K562 (cell line): ENCODE data around the gene WDR19. TPM values are rescaled to one million over a fixed set of nuclear protein-coding genes. Genes with fewer than 3 reads are reported as not detected.

ENCODE experiments used
- BCOR ChIP-seq: fragments of 450-650 bp; IDR thresholded peaks from 2 replicates; pipeline ENCODE4 v1.6.1; 2016
- BHLHE40 ChIP-seq: IDR thresholded peaks from 2 replicates; pipeline ENCODE4 v1.6.1; 2011; ENCODE audit warnings: low read length, improper control_type of control experiment
- DPF2 ChIP-seq: fragments of 450-650 bp; IDR thresholded peaks from 2 replicates; pipeline ENCODE4 v1.6.1; 2016
- FOSL1 ChIP-seq: fragments of 200-800 bp; sonication (Bioruptor generic); conservative IDR thresholded peaks from 2 replicates; pipeline ENCODE4 v1.6.1; 2016; ENCODE audit warnings: missing genetic modification characterization, missing compliant biosample characterization
- FOXA3 ChIP-seq, 2 experiments: fragments of 450-650 bp in 1 of 2; sonication (generic) in 1 of 2; formaldehyde crosslinking; IDR thresholded peaks in 1 of 2; conservative IDR thresholded peaks in 1 of 2; 2 replicates each; pipeline versions ENCODE4 v1.4.0 to v1.8.0; 2020 to 2022; ENCODE audit warnings: mild to moderate bottlenecking in 2 of 2, missing genetic modification reagents in 1 of 2
- MBD2 ChIP-seq: sonication (generic); IDR thresholded peaks from 2 replicates; pipeline ENCODE4 v1.6.1; 2016; ENCODE audit warnings: low read depth, borderline replicate concordance
- MEIS2 ChIP-seq: fragments of 450-650 bp; IDR thresholded peaks from 2 replicates; pipeline ENCODE4 v1.6.1; 2014; ENCODE audit warnings: mild to moderate bottlenecking; ENCODE audit not compliant: partially characterized antibody
- MGA ChIP-seq: fragments of 450-650 bp; IDR thresholded peaks from 2 replicates; pipeline ENCODE4 v1.6.1; 2016; ENCODE audit warnings: mild to moderate bottlenecking, moderate library complexity
- SMARCC2 ChIP-seq: fragments of 450-650 bp; IDR thresholded peaks from 2 replicates; pipeline ENCODE4 v1.6.1; 2017; ENCODE audit warnings: antibody characterized with exemption, moderate library complexity, mild to moderate bottlenecking, low read depth
- TEAD4 ChIP-seq, 2 experiments: sonication (generic) in 1 of 2; formaldehyde crosslinking in 1 of 2; IDR thresholded peaks; 2 replicates each; pipeline versions ENCODE4 v1.6.1 to v1.8.0; 2012 to 2022; ENCODE audit warnings: borderline replicate concordance in 1 of 2, inconsistent platforms in 1 of 2, low read length in 1 of 2, mild to moderate bottlenecking in 1 of 2, missing genetic modification reagents in 1 of 2
- ZBTB7A ChIP-seq: IDR thresholded peaks from 2 replicates; pipeline ENCODE4 v1.6.1; 2011; ENCODE audit warnings: low read depth, mild to moderate bottlenecking, low read length, moderate library complexity, borderline replicate concordance; ENCODE audit not compliant: control insufficient read depth
- polyA plus RNA-seq, 8 experiments: library from polyadenylated mRNA; depleted of rRNA in 4 of 8; stranded (reverse) in 5 of 8; unstranded in 3 of 8; fragments of >200 nt; fragmentation: Nextera tagmentation in 2 of 8; fragmentation: Illumina TruSeq in 1 of 8; extraction: Ambion mirVana in 2 of 8; extraction: Trizol in 1 of 8; gene quantifications; 2 replicates each; pipeline versions ENCODE4 v1.2.1 to v1.2.3, GENCODE V29; 2011 to 2014; ENCODE audit warnings: inconsistent platforms in 1 of 8, missing spikeins in 1 of 8
- total RNA-seq, 7 experiments: library from RNA; depleted of rRNA in 6 of 7; stranded (reverse); fragments of >200 nt in 6 of 7; fragmentation: Illumina TruSeq in 2 of 7; extraction: Trizol in 2 of 7; gene quantifications; 2 replicates each; pipeline versions ENCODE4 v1.2.1 to v1.2.3, GENCODE V29; 2011 to 2021; ENCODE audit warnings: low replicate concordance in 1 of 7
- TF ChIP-seq, protein P1 (sequence below), 3 experiments: IDR thresholded peaks in 2 of 3; conservative IDR thresholded peaks in 1 of 3; 2 replicates each; pipeline ENCODE4 v1.5.1; 2011 to 2012; ENCODE audit warnings: low read length in 3 of 3, mild to moderate bottlenecking in 3 of 3, control low read depth in 2 of 3, improper control_type of control experiment in 1 of 3, inconsistent platforms in 1 of 3, low read depth in 1 of 3, mixed read lengths in 1 of 3, moderate library complexity in 1 of 3; ENCODE audit not compliant: insufficient read depth in 2 of 3

WDR19 gene
- total and polyA plus RNA-seq, 9 of the 15 experiments (the other 6 are each of a cell fraction or from before 2014, with no cell fraction given): 6.8 to 37.6 (median 11.2) TPM

- peak; percentile 82 for TF ChIP-seq MGA
- TF ChIP-seq TEAD4 (IDR thresholded peaks at IDR 0.05; ENCODE audit: low read length): peak; percentile 17; the same call in 1 of the 2 replicates
- TF ChIP-seq TEAD4 (CRISPR knock-in tag; IDR thresholded peaks at IDR 0.05; ENCODE audit: borderline replicate concordance): no peak
- peak; percentile 52 for TF ChIP-seq BHLHE40
- TF ChIP-seq SMARCC2: peak; percentile 24; the same call in 1 of the 2 replicates
- TF ChIP-seq FOSL1 (tag): peak; percentile 81
- TF ChIP-seq, protein P1, sequence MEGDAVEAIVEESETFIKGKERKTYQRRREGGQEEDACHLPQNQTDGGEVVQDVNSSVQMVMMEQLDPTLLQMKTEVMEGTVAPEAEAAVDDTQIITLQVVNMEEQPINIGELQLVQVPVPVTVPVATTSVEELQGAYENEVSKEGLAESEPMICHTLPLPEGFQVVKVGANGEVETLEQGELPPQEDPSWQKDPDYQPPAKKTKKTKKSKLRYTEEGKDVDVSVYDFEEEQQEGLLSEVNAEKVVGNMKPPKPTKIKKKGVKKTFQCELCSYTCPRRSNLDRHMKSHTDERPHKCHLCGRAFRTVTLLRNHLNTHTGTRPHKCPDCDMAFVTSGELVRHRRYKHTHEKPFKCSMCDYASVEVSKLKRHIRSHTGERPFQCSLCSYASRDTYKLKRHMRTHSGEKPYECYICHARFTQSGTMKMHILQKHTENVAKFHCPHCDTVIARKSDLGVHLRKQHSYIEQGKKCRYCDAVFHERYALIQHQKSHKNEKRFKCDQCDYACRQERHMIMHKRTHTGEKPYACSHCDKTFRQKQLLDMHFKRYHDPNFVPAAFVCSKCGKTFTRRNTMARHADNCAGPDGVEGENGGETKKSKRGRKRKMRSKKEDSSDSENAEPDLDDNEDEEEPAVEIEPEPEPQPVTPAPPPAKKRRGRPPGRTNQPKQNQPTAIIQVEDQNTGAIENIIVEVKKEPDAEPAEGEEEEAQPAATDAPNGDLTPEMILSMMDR (IDR thresholded peaks at IDR 0.05 in 2 of 3, conservative IDR thresholded peaks at IDR 0.05 in 1 of 3; ENCODE audit: insufficient read depth in 2 of 3, low read depth in 1 of 3, low read length in 3 of 3): peak; percentile 42 to 75 (median 71)
- TF ChIP-seq MBD2: peak; percentile 60; the same call in 1 of the 2 replicates
- TF ChIP-seq BCOR: no peak
- peak; percentile 45 for TF ChIP-seq DPF2
- peak; percentile 68 for TF ChIP-seq MEIS2
- TF ChIP-seq FOXA3 (CRISPR knock-in tag; conservative IDR thresholded peaks at IDR 0.05 in 1 of 2, IDR thresholded peaks at IDR 0.05 in 1 of 2): 0 out of 4 replicates have a peak, but pooled peaks of 1 of the 2 experiments have one; percentile 25
- TF ChIP-seq ZBTB7A: no peak
Observed at GRCh38 chr4:39181905-39182638, at the start of gene WDR19 (continued).
